Measurements from ENCODE around the gene AMBRA1.
"Not testable (repeated sequence)": the region's sequence is repeated elsewhere in the genome, so short reads cannot be mapped to it uniquely, and the experiment has no call there.

AMBRA1 gene

GRCh38 chr11:46372086-46372485 is 221.7 kb downstream of the AMBRA1 start:
- DNase-seq (ENCODE audit: low read depth in 2 of 2, low spot score in 1 of 2), result no peak

- DNase-seq (ENCODE audit: low read depth in 2 of 2, low spot score in 1 of 2), result not testable (repeated sequence)
Measured at GRCh38 chr11:46371262-46371661, 222.6 kb downstream of the AMBRA1 start.

GRCh38 chr11:46370253-46370652 is 223.6 kb downstream of the AMBRA1 start:
- DNase-seq (ENCODE audit: low read depth in 2 of 2, low spot score in 1 of 2), result no peak

- no peak for DNase-seq (ENCODE audit: low read depth in 2 of 2, low spot score in 1 of 2)
Measured at GRCh38 chr11:46369458-46370152, 224.2 kb downstream of the AMBRA1 start.

GRCh38 chr11:46367916-46368267 is 225.9 kb downstream of the AMBRA1 start:
- no peak for DNase-seq (ENCODE audit: low read depth in 2 of 2, low spot score in 1 of 2)

GRCh38 chr11:46367244-46367915 is 226.4 kb downstream of the AMBRA1 start:
- DNase-seq (ENCODE audit: low read depth in 2 of 2, low spot score in 1 of 2), result peak; percentile 48 to 58

GRCh38 chr11:46366661-46367161 is 227.1 kb downstream of the AMBRA1 start:
- DNase-seq (ENCODE audit: low read depth in 2 of 2, low spot score in 1 of 2), result no peak

- DNase-seq (ENCODE audit: low read depth in 2 of 2, low spot score in 1 of 2), result no peak
Measured at GRCh38 chr11:46366260-46366659, 227.6 kb downstream of the AMBRA1 start.

- DNase-seq (ENCODE audit: low read depth in 2 of 2, low spot score in 1 of 2), result no peak
Measured at GRCh38 chr11:46364791-46365190, 229.0 kb downstream of the AMBRA1 start.

- no peak for DNase-seq (ENCODE audit: low read depth in 2 of 2, low spot score in 1 of 2)
Measured at GRCh38 chr11:46364056-46364455, 229.8 kb downstream of the AMBRA1 start.

GRCh38 chr11:46363455-46364005 is 230.3 kb downstream of the AMBRA1 start:
- no peak for DNase-seq (ENCODE audit: low read depth in 2 of 2, low spot score in 1 of 2)

GRCh38 chr11:46363031-46363407 is 230.8 kb downstream of the AMBRA1 start:
- DNase-seq (ENCODE audit: low read depth in 2 of 2, low spot score in 1 of 2), result no peak

GRCh38 chr11:46362156-46363030 is 231.4 kb downstream of the AMBRA1 start:
- DNase-seq (ENCODE audit: low read depth in 2 of 2, low spot score in 1 of 2), result no peak

- no peak for DNase-seq (ENCODE audit: low read depth in 2 of 2, low spot score in 1 of 2)
Measured at GRCh38 chr11:46361283-46362155, 232.3 kb downstream of the AMBRA1 start.

- no peak for DNase-seq (ENCODE audit: low read depth in 2 of 2, low spot score in 1 of 2)
Measured at GRCh38 chr11:46360878-46361277, 232.9 kb downstream of the AMBRA1 start.

GRCh38 chr11:46359953-46360352 is 233.9 kb downstream of the AMBRA1 start:
- no peak for DNase-seq (ENCODE audit: low read depth in 2 of 2, low spot score in 1 of 2)

GRCh38 chr11:46357483-46357936 is 236.3 kb downstream of the AMBRA1 start:
- no peak for DNase-seq (ENCODE audit: low read depth in 2 of 2, low spot score in 1 of 2)

GRCh38 chr11:46356924-46357482 is 236.8 kb downstream of the AMBRA1 start:
- no peak for DNase-seq (ENCODE audit: low read depth in 2 of 2, low spot score in 1 of 2)

GRCh38 chr11:46353698-46354097 is 240.1 kb downstream of the AMBRA1 start:
- DNase-seq (ENCODE audit: low read depth in 2 of 2, low spot score in 1 of 2), result peak in 1 of 2 donors; percentile 67
